ENCODE measurements around the gene SLC16A7. TPM values are rescaled to one million over a fixed set of nuclear protein-coding genes. Genes with fewer than 3 reads are reported as not detected.

Gene SLC16A7
- total RNA-seq, 1 donor from 2014 or later, result 32.6 TPM

DNA sequence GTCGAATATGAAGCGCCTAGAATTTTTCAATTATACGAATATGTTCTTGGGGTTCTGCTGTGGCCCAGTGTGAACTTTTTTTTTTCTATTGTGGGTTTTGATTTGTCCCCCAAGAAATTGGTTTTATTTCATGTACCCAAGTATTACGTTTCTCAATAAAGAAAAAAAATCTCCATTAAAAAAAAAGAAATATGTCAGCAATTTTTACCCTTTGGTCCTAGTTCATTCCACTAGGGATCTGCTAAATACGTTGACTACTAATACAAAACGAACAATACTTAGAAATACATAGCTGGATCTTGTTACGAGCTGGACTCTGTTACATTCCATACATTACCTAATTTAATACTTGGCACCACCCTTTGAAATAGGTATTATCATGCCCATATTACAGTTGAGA, 216.9 kb downstream of the SLC16A7 start:
- Mint-ChIP-seq H3K27me3 (ENCODE audit: unreplicated experiment) (no peaks in the 10 kb centered on the region), H3K4me1 (ENCODE audit: unreplicated experiment) (no peaks in the 10 kb centered on the region), H3K4me3 (ENCODE audit: unreplicated experiment) (no peak overlapping the region), H3K9me3 (ENCODE audit: unreplicated experiment) (peaks cover 7% of the 10 kb centered on the region), H3K27ac (ENCODE audit: unreplicated experiment) (no peak overlapping the region), H3K36me3 (ENCODE audit: unreplicated experiment) (no peaks in the 10 kb centered on the region)
- no peak for TF ChIP-seq CTCF (IDR thresholded peaks at IDR 0.05)
- DNase-seq (ENCODE audit: extremely low spot score, unreplicated experiment), result no peak

DNA sequence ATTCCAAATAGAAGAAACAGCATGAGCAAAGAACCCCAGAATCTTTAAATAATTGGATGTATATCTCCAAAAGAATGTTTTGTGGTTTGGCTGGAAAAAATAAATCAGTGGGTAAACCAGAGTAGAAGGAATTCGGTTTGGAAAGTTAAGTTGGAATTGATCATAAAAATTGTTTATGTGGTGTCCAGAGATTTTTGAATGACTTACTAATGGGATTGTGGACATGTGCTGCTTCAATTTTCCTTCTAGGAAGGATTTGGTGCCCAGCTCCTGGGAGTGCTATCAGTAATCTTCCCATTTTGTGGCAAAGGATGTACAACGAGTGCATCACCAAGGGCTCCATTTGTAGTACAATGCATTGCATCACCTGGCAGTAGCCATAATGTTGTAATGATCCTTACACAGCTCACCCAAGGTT, 224.8 kb downstream of the SLC16A7 start:
- Mint-ChIP-seq H3K4me1 (ENCODE audit: unreplicated experiment) (peaks cover 7% of the 10 kb centered on the region), H3K36me3 (ENCODE audit: unreplicated experiment) (no peaks in the 10 kb centered on the region), H3K9me3 (ENCODE audit: unreplicated experiment) (peaks cover 7% of the 10 kb centered on the region), H3K27me3 (ENCODE audit: unreplicated experiment) (no peaks in the 10 kb centered on the region), H3K27ac (ENCODE audit: unreplicated experiment) (no peak overlapping the region), H3K4me3 (ENCODE audit: unreplicated experiment) (no peak overlapping the region)
- TF ChIP-seq CTCF (IDR thresholded peaks at IDR 0.05), result no peak
- no peak for DNase-seq (ENCODE audit: extremely low spot score, unreplicated experiment)

GRCh38 chr12:59823567-59823966, 227.7 kb downstream of the SLC16A7 start:
- TF ChIP-seq CTCF (IDR thresholded peaks at IDR 0.05), result no peak
- H3K4me1 Mint-ChIP-seq (ENCODE audit: unreplicated experiment), result peaks cover 7% of the 10 kb centered on the region
- H3K27ac Mint-ChIP-seq (ENCODE audit: unreplicated experiment), result no peak overlapping the region
- no peaks in the 10 kb centered on the region for H3K9me3 Mint-ChIP-seq (ENCODE audit: unreplicated experiment)
- DNase-seq (ENCODE audit: extremely low spot score, unreplicated experiment), result no peak
- no peaks in the 10 kb centered on the region for H3K36me3 Mint-ChIP-seq (ENCODE audit: unreplicated experiment)
- no peaks in the 10 kb centered on the region for H3K27me3 Mint-ChIP-seq (ENCODE audit: unreplicated experiment)
- no peak overlapping the region for H3K4me3 Mint-ChIP-seq (ENCODE audit: unreplicated experiment)

- H3K36me3 Mint-ChIP-seq (ENCODE audit: unreplicated experiment), result no peaks in the 10 kb centered on the region
- H3K4me1 Mint-ChIP-seq (ENCODE audit: unreplicated experiment), result peaks cover 7% of the 10 kb centered on the region
- H3K27ac Mint-ChIP-seq (ENCODE audit: unreplicated experiment), result no peak overlapping the region
- H3K27me3 Mint-ChIP-seq (ENCODE audit: unreplicated experiment), result no peaks in the 10 kb centered on the region
- DNase-seq (ENCODE audit: extremely low spot score, unreplicated experiment), result no peak
- no peak overlapping the region for H3K4me3 Mint-ChIP-seq (ENCODE audit: unreplicated experiment)
- H3K9me3 Mint-ChIP-seq (ENCODE audit: unreplicated experiment), result peaks cover 2% of the 10 kb centered on the region
- TF ChIP-seq CTCF (IDR thresholded peaks at IDR 0.05), result no peak
Observed at GRCh38 chr12:59827767-59828166, 231.9 kb downstream of the SLC16A7 start.

- no peak for DNase-seq (ENCODE audit: extremely low spot score, unreplicated experiment)
- TF ChIP-seq CTCF (IDR thresholded peaks at IDR 0.05), result no peak
- no peak overlapping the region for H3K27ac Mint-ChIP-seq (ENCODE audit: unreplicated experiment)
Observed at GRCh38 chr12:59828521-59828920, 232.7 kb downstream of the SLC16A7 start.

More at GRCh38 chr12:59828521-59828920, 232.7 kb downstream of the SLC16A7 start:
- no peaks in the 10 kb centered on the region for H3K36me3 Mint-ChIP-seq (ENCODE audit: unreplicated experiment)
- H3K4me3 Mint-ChIP-seq (ENCODE audit: unreplicated experiment), result no peak overlapping the region
- peaks cover 3% of the 10 kb centered on the region for H3K9me3 Mint-ChIP-seq (ENCODE audit: unreplicated experiment)
- peaks cover 5% of the 10 kb centered on the region for H3K4me1 Mint-ChIP-seq (ENCODE audit: unreplicated experiment)
- no peaks in the 10 kb centered on the region for H3K27me3 Mint-ChIP-seq (ENCODE audit: unreplicated experiment)
